Esophagus squamous epithelium (tissue), 5 donors: ENCODE measurements around the gene C8G. TPM values are rescaled to one million over a fixed set of nuclear protein-coding genes. Genes with fewer than 3 reads are reported as not detected.

ENCODE experiments used
- DNase-seq: peaks from one replicate; lab custom pipeline; 2025; lab: John Stamatoyannopoulos, UW
- H3K27ac ChIP-seq, 4 donors: fragments of 200-600 bp; sonication (generic); one replicate each; pipeline ENCODE4 v1.5.1; 2016 to 2019; ENCODE audit warnings: mild to moderate bottlenecking in 1 of 4
- H3K27me3 ChIP-seq, 4 donors: fragments of 200-600 bp; sonication (generic); 1 replicate in 3 of 4; 2 replicates in 1 of 4; pipeline versions ENCODE4 v1.5.1 to v1.6.0; 2017 to 2021; ENCODE audit warnings: antibody characterized with exemption in 1 of 4
- H3K36me3 ChIP-seq, 3 donors: fragments of 200-600 bp; sonication (generic); one replicate each; pipeline ENCODE4 v1.5.1; 2016 to 2019
- H3K4me1 ChIP-seq, 3 donors: fragments of 200-600 bp; sonication (generic); one replicate each; pipeline ENCODE4 v1.5.1; 2017 to 2019
- H3K4me3 ChIP-seq, 4 donors: fragments of 200-600 bp; sonication (generic); 1 replicate in 3 of 4; 2 replicates in 1 of 4; pipeline ENCODE4 v1.5.1; 2016 to 2019; ENCODE audit warnings: mild to moderate bottlenecking in 2 of 4, moderate library complexity in 1 of 4
- H3K9me3 ChIP-seq, 3 donors: fragments of 200-600 bp; sonication (generic); one replicate each; pipeline ENCODE4 v1.5.1; 2016 to 2019
- POLR2A ChIP-seq, 4 donors: fragments of 450-650 bp; IDR thresholded peaks; one replicate each; pipeline ENCODE4 v1.6.1; 2017; ENCODE audit warnings: antibody characterized with exemption in 4 of 4, mild to moderate bottlenecking in 4 of 4, moderate library complexity in 3 of 4
- WGBS, 2 donors: methylation state at CpG; one replicate each; pipeline ENCODE4 v1.1.5; 2018; 5-methylcytosine and 5-hydroxymethylcytosine counted together
- intact Hi-C: fragments of 100-400 bp; cut with DNase I; formaldehyde crosslinking; loops from one replicate; pipeline ENCODE4 v1.15.0; 2022
- total RNA-seq, 4 donors: library from RNA; depleted of rRNA; stranded (reverse); fragments of >200 nt; gene quantifications; one replicate each; pipeline ENCODE4 v1.1.0, GENCODE V29; 2016
- TF ChIP-seq, protein P1 (sequence below), 6 experiments: fragments of 450-650 bp in 4 of 6; fragments of 200-600 bp in 2 of 6; sonication (generic) in 2 of 6; IDR thresholded peaks; one replicate each; pipeline ENCODE4 v1.5.1; 2016 to 2019; ENCODE audit warnings: antibody characterized with exemption in 6 of 6, mild to moderate bottlenecking in 4 of 6, moderate library complexity in 4 of 6
- donor health status: DM: yes; HTN: yes; CAD: no.

Gene C8G
- total RNA-seq, 4 donors from 2014 or later: 1.6 TPM; not detected in 3

DNA sequence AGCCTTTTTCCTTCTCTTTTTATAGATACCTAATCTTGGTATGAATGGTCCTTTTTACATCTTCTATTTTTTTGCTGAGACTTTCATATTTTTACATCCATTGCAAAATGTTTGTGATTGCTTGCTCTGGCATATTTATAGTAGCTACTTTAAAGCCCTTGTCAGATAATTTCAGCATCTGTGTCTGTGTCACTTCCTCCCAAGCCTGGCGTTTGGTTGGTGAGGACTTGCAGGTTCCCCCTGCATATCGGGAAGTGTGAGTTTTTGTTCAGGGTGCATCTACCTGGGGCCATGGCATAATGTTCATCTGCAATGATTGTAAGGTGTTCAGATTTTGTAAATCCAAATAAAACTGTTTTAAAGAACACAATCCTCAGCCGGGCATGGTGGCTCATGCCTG is 9.4 kb upstream of the C8G start:
- TF ChIP-seq, protein P1, sequence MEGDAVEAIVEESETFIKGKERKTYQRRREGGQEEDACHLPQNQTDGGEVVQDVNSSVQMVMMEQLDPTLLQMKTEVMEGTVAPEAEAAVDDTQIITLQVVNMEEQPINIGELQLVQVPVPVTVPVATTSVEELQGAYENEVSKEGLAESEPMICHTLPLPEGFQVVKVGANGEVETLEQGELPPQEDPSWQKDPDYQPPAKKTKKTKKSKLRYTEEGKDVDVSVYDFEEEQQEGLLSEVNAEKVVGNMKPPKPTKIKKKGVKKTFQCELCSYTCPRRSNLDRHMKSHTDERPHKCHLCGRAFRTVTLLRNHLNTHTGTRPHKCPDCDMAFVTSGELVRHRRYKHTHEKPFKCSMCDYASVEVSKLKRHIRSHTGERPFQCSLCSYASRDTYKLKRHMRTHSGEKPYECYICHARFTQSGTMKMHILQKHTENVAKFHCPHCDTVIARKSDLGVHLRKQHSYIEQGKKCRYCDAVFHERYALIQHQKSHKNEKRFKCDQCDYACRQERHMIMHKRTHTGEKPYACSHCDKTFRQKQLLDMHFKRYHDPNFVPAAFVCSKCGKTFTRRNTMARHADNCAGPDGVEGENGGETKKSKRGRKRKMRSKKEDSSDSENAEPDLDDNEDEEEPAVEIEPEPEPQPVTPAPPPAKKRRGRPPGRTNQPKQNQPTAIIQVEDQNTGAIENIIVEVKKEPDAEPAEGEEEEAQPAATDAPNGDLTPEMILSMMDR (IDR thresholded peaks at IDR 0.05): no peak
- TF ChIP-seq POLR2A (IDR thresholded peaks at IDR 0.05): no peak
- H3K9me3 ChIP-seq: no peaks in the 10 kb centered on the region
- intact Hi-C loops: no loop called here
- H3K36me3 ChIP-seq: peaks cover 5 to 35% (median 10%) of the 10 kb centered on the region in 3 donors
- H3K4me3 ChIP-seq: no peak overlapping the region
- no peak overlapping the region for H3K27ac ChIP-seq
- no peak for DNase-seq
- WGBS, 2 donors: 70 to 87% methylated on average over 2 to 3 of the region's 3 CpGs
- no peaks in the 10 kb centered on the region for H3K27me3 ChIP-seq
- peaks cover 0 to 10% (median 2%) of the 10 kb centered on the region in 3 donors for H3K4me1 ChIP-seq

- Histone ChIP-seq H3K36me3 (peaks cover 16 to 45% (median 21%) of the 10 kb centered on the region in 3 donors), H3K4me1 (peaks cover 0 to 9% (median 2%) of the 10 kb centered on the region in 3 donors), H3K27me3 (no peaks in the 10 kb centered on the region), H3K4me3 (no peak overlapping the region), H3K27ac (no peak overlapping the region), H3K9me3 (no peaks in the 10 kb centered on the region)
- 86 to 91% methylated on average over 8 of the region's 8 CpGs for WGBS, 2 donors
- intact Hi-C loops: no loop called here
- no peak for TF ChIP-seq POLR2A (IDR thresholded peaks at IDR 0.05)
- TF ChIP-seq, protein P1 (IDR thresholded peaks at IDR 0.05): no peak
- no peak for DNase-seq
Observed at GRCh38 chr9:136936645-136937170, 8.3 kb upstream of the C8G start.

DNA sequence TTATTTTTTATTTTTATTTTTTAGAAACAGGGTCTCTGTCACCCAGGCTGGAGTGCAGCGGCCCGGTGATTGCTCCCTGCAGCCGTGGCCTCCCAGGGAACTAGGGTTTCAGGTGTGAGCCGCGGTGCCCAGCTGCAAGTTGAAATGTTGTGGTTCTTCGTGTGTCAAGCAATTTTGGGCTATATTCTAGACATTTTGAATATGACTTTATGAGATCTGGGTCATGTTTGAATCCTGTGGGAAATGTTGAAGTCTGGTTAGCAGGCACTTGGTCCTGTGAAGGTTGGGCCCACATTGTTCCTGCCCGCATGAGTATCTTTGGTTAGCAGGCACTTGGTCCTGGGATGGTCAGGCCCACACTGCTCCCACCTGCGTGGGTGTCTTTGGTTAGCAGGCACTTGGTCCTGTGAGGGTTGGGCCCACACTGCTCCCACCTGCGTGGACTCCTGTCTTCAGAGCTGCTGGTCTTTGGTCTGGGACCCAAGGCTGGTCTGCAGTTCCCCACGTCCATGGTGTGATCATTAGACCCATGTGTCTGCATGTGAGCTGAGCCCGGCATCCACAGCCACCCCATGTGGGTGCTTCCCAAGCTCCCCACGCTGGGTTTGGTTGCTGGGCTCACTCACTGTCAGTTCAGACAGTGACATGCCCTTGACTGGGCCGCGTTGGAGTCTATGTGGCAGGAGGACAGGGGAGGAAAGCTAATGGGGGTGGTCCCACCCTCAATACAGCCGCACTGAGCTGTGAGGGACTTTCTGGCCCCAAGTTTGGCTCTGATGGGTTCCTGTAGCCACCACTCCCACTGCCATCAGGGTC is 7.6 kb upstream of the C8G start:
- no peak overlapping the region for H3K27ac ChIP-seq
- WGBS, 2 donors: 85 to 87% methylated on average over 10 to 11 of the region's 15 CpGs
- peaks cover 22 to 52% (median 28%) of the 10 kb centered on the region in 3 donors for H3K36me3 ChIP-seq
- TF ChIP-seq POLR2A (IDR thresholded peaks at IDR 0.05): no peak
- TF ChIP-seq, protein P1 (IDR thresholded peaks at IDR 0.05): no peak
- H3K4me1 ChIP-seq: peaks cover 0 to 9% (median 3%) of the 10 kb centered on the region in 3 donors
- no peak overlapping the region for H3K4me3 ChIP-seq
- DNase-seq: no peak
- no peaks in the 10 kb centered on the region for H3K9me3 ChIP-seq
- H3K27me3 ChIP-seq: no peaks in the 10 kb centered on the region
- intact Hi-C loops: no loop called here

GRCh38 chr9:136939431-136939995 is 5.5 kb upstream of the C8G start:
- DNase-seq: no peak
- intact Hi-C loops: no loop called here
- H3K36me3 ChIP-seq: peaks cover 24 to 60% (median 31%) of the 10 kb centered on the region in 3 donors
- 80 to 83% methylated on average over 13 to 15 of the region's 28 CpGs for WGBS, 2 donors
- no peak overlapping the region for H3K27ac ChIP-seq
- H3K9me3 ChIP-seq: no peaks in the 10 kb centered on the region
- TF ChIP-seq, protein P1 (IDR thresholded peaks at IDR 0.05): no peak
- TF ChIP-seq POLR2A (IDR thresholded peaks at IDR 0.05): no peak
- H3K4me1 ChIP-seq: peaks cover 9 to 24% (median 15%) of the 10 kb centered on the region in 3 donors
- H3K27me3 ChIP-seq: no peaks in the 10 kb centered on the region
- H3K4me3 ChIP-seq: no peak overlapping the region
